ENCODE measurements around the gene PDCD2L. TPM values are rescaled to one million over a fixed set of nuclear protein-coding genes. Genes with fewer than 3 reads are reported as not detected.

The PDCD2L gene
- total RNA-seq, 1 experiment from 2014 or later, result 43.3 TPM

- Mint-ChIP-seq H3K27ac (no peak overlapping the region), H3K27me3 (ENCODE audit: low read depth) (no peaks in the 10 kb centered on the region), H3K9me3 (no peaks in the 10 kb centered on the region), H3K36me3 (ENCODE audit: insufficient read depth in 1 of 3, low read depth in 3 of 3) (peaks cover 37 to 65% (median 38%) of the 10 kb centered on the region in 3 experiments), H3K4me1 (no peaks in the 10 kb centered on the region), H3K4me3 (no peak overlapping the region)
- H3K18ac ChIP-seq (ENCODE audit: insufficient read length, low read depth, low read length), result no peak overlapping the region
- DNase-seq, result no peak
- H2BK15ac ChIP-seq (ENCODE audit: low read depth, low read length), result no peak overlapping the region
- H4K91ac ChIP-seq (ENCODE audit: insufficient read length, low read depth, low read length), result no peak overlapping the region
- no peak overlapping the region for H3K4me2 ChIP-seq (ENCODE audit: insufficient read depth, insufficient read length, low read length)
- H3K14ac ChIP-seq (ENCODE audit: insufficient read depth, low read length), result no peak overlapping the region
- no peak overlapping the region for H4K5ac ChIP-seq (ENCODE audit: insufficient read length, low read depth, low read length)
- H4K20me1 ChIP-seq (ENCODE audit: control insufficient read depth, insufficient read depth, insufficient read length), result no peaks in the 10 kb centered on the region
- H3K9me3 ChIP-seq (ENCODE audit: control insufficient read depth, low read depth, low read length), result no peaks in the 10 kb centered on the region
- H3K9ac ChIP-seq (ENCODE audit: extremely low read depth, insufficient read length, low read length), result no peak overlapping the region
- no peak overlapping the region for H3K56ac ChIP-seq (ENCODE audit: insufficient read length, low read depth, low read length)
- H2AFZ ChIP-seq (ENCODE audit: low read length), result no peak overlapping the region
- H2BK5ac ChIP-seq (ENCODE audit: insufficient read length, low read length), result no peak overlapping the region
- H3K4ac ChIP-seq (ENCODE audit: low read depth, low read length), result no peak overlapping the region
- H2BK20ac ChIP-seq (ENCODE audit: low read depth, low read length, poor library complexity, severe bottlenecking), result no peak overlapping the region
- H4K8ac ChIP-seq (replicated peaks; ENCODE audit: insufficient read length, low read depth, low read length), result no peak overlapping the region
- H3K23ac ChIP-seq (ENCODE audit: insufficient read length, low read depth, low read length), result no peak overlapping the region
- no peaks in the 10 kb centered on the region for H3K27me3 ChIP-seq (ENCODE audit: insufficient read depth, low read length)
- H3T11ph ChIP-seq (ENCODE audit: low read length), result no peak overlapping the region
- no peak overlapping the region for H2BK120ac ChIP-seq (ENCODE audit: low read depth, low read length, poor library complexity, severe bottlenecking)
- WGBS (ENCODE audit: extremely low coverage, insufficient read length, low lambda C conversion rate), result no CpG with 5 or more reads among the region's 1 CpG
- H3K4me1 ChIP-seq (ENCODE audit: insufficient read depth, low read length), result no peaks in the 10 kb centered on the region
- TF ChIP-seq CTCF (conservative IDR thresholded peaks at IDR 0.05), result no peak
- no peak overlapping the region for H2AK5ac ChIP-seq (ENCODE audit: insufficient read length, low read length)
- no peak overlapping the region for H3K27ac ChIP-seq (ENCODE audit: insufficient read length, low read depth, low read length)
- no peaks in the 10 kb centered on the region for H3K79me1 ChIP-seq (ENCODE audit: insufficient read depth, low read depth, low read length, poor library complexity, severe bottlenecking)
- H3K23me2 ChIP-seq (ENCODE audit: insufficient read length, low read depth, low read length, poor library complexity, severe bottlenecking), result no peaks in the 10 kb centered on the region
- no peaks in the 10 kb centered on the region for H3K79me2 ChIP-seq (ENCODE audit: insufficient read depth, low read length)
- H2BK12ac ChIP-seq (ENCODE audit: insufficient read length, low read depth, low read length), result no peak overlapping the region
Measured at GRCh38 chr19:34397853-34398252, 6.3 kb upstream of the PDCD2L start.
